Measurements from ENCODE around the gene SLC17A3.

GRCh38 chr6:25821341-25821740 lies 52.7 kb downstream of the SLC17A3 start:
- TF ChIP-seq, protein P1, sequence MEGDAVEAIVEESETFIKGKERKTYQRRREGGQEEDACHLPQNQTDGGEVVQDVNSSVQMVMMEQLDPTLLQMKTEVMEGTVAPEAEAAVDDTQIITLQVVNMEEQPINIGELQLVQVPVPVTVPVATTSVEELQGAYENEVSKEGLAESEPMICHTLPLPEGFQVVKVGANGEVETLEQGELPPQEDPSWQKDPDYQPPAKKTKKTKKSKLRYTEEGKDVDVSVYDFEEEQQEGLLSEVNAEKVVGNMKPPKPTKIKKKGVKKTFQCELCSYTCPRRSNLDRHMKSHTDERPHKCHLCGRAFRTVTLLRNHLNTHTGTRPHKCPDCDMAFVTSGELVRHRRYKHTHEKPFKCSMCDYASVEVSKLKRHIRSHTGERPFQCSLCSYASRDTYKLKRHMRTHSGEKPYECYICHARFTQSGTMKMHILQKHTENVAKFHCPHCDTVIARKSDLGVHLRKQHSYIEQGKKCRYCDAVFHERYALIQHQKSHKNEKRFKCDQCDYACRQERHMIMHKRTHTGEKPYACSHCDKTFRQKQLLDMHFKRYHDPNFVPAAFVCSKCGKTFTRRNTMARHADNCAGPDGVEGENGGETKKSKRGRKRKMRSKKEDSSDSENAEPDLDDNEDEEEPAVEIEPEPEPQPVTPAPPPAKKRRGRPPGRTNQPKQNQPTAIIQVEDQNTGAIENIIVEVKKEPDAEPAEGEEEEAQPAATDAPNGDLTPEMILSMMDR (IDR thresholded peaks at IDR 0.05), result no peak
- no peak for TF ChIP-seq POLR2A (IDR thresholded peaks at IDR 0.05)
- TF ChIP-seq EP300 (IDR thresholded peaks at IDR 0.05), result no peak

All from tibial nerve (tissue), 4 donors.